Measurements from ENCODE around the gene HPGDS. TPM values are rescaled to one million over a fixed set of nuclear protein-coding genes. Genes with fewer than 3 reads are reported as not detected.

HPGDS gene
- total RNA-seq, 2 experiments from 2014 or later, result not detected

DNA sequence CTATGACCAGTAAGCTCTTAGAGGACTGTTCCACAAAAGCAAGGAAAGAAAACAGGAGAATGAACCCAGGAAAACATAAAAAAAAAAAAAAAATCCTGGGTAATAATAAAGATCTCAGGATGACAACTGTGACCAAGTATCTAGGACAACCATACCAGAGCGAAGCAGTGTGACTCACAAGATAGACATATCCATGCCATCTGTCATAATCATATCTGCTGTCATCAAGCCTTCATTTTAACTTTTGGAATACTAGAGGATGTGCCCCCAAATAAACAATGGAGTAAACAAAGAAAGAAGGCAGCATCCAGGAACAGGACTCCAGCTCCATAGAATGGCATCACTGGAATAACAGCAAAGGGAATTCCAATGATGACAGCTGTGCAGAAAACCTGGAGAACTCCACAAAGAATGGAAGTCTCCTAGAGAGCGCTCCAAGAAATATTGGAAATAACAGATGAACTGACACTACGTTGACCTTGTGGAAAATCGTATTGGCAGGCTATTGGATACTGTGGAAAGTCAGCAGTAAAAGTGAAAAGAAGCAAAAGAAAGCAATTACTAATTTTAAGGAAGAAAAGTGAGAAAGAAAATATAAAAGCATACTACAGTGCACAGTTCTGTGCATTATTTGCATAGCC is 35.3 kb downstream of the HPGDS start:
- ATAC-seq (ENCODE audit: poor library complexity) (no peak), DNase-seq (no peak)
- H3K36me3 ChIP-seq (ENCODE audit: insufficient read depth, low read length), result no peaks in the 10 kb centered on the region
- H3K27ac ChIP-seq (ENCODE audit: low read depth in 1 of 2, low read length in 2 of 2), result no peak overlapping the region
- TF ChIP-seq, protein P1, sequence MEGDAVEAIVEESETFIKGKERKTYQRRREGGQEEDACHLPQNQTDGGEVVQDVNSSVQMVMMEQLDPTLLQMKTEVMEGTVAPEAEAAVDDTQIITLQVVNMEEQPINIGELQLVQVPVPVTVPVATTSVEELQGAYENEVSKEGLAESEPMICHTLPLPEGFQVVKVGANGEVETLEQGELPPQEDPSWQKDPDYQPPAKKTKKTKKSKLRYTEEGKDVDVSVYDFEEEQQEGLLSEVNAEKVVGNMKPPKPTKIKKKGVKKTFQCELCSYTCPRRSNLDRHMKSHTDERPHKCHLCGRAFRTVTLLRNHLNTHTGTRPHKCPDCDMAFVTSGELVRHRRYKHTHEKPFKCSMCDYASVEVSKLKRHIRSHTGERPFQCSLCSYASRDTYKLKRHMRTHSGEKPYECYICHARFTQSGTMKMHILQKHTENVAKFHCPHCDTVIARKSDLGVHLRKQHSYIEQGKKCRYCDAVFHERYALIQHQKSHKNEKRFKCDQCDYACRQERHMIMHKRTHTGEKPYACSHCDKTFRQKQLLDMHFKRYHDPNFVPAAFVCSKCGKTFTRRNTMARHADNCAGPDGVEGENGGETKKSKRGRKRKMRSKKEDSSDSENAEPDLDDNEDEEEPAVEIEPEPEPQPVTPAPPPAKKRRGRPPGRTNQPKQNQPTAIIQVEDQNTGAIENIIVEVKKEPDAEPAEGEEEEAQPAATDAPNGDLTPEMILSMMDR (IDR thresholded peaks at IDR 0.05), result no peak
- no peaks in the 10 kb centered on the region for H3K27me3 ChIP-seq (ENCODE audit: control insufficient read depth in 1 of 2, insufficient read depth in 2 of 2, low read length in 2 of 2)
- Mint-ChIP-seq H3K27ac (no peak overlapping the region), H3K27me3 (no peaks in the 10 kb centered on the region), H3K4me1 (ENCODE audit: low read depth) (no peaks in the 10 kb centered on the region), H3K36me3 (ENCODE audit: low read depth) (no peaks in the 10 kb centered on the region), H3K9me3 (no peaks in the 10 kb centered on the region), H3K4me3 (no peak overlapping the region)
- POLR2A ChIA-PET, result no interaction called here
- no peaks in the 10 kb centered on the region for H3K4me1 ChIP-seq (ENCODE audit: insufficient read depth, low read length)
- CTCF ChIA-PET, result no interaction called here
- no peak overlapping the region for H3K4me3 ChIP-seq (ENCODE audit: low read length)
- intact Hi-C loops (cut with DNase I, micrococcal nuclease), result loop anchor here in 1 of 2 experiments (5.0 kb wide), 1 partner anchor 290 kb away; no protein-coding TSS in a partner anchor
- no peaks in the 10 kb centered on the region for H3K9me3 ChIP-seq (ENCODE audit: control insufficient read depth in 1 of 2, insufficient read depth in 1 of 2, low read length in 2 of 2)

- Mint-ChIP-seq H3K9me3 (no peaks in the 10 kb centered on the region), H3K36me3 (ENCODE audit: low read depth) (no peaks in the 10 kb centered on the region), H3K4me1 (ENCODE audit: low read depth) (no peaks in the 10 kb centered on the region), H3K4me3 (no peak overlapping the region), H3K27me3 (no peaks in the 10 kb centered on the region), H3K27ac (no peak overlapping the region)
- CTCF ChIA-PET, result no interaction called here
- Histone ChIP-seq H3K9me3 (ENCODE audit: control insufficient read depth in 1 of 2, insufficient read depth in 1 of 2, low read length in 2 of 2) (no peaks in the 10 kb centered on the region), H3K36me3 (ENCODE audit: insufficient read depth, low read length) (no peaks in the 10 kb centered on the region), H3K4me1 (ENCODE audit: insufficient read depth, low read length) (no peaks in the 10 kb centered on the region), H3K27me3 (ENCODE audit: control insufficient read depth in 1 of 2, insufficient read depth in 2 of 2, low read length in 2 of 2) (no peaks in the 10 kb centered on the region), H3K4me3 (ENCODE audit: low read length) (no peak overlapping the region), H3K27ac (ENCODE audit: low read depth in 1 of 2, low read length in 2 of 2) (no peak overlapping the region)
- no peak for ATAC-seq (ENCODE audit: poor library complexity)
- TF ChIP-seq, protein P1 (IDR thresholded peaks at IDR 0.05), result no peak
- intact Hi-C loops (cut with DNase I, micrococcal nuclease), result loop anchor here in 1 of 2 experiments (5.0 kb wide), 1 partner anchor 291 kb away; no protein-coding TSS in a partner anchor
- DNase-seq, result no peak
- POLR2A ChIA-PET, result no interaction called here
Observed at GRCh38 chr4:94306713-94307112, 35.9 kb downstream of the HPGDS start.

DNA sequence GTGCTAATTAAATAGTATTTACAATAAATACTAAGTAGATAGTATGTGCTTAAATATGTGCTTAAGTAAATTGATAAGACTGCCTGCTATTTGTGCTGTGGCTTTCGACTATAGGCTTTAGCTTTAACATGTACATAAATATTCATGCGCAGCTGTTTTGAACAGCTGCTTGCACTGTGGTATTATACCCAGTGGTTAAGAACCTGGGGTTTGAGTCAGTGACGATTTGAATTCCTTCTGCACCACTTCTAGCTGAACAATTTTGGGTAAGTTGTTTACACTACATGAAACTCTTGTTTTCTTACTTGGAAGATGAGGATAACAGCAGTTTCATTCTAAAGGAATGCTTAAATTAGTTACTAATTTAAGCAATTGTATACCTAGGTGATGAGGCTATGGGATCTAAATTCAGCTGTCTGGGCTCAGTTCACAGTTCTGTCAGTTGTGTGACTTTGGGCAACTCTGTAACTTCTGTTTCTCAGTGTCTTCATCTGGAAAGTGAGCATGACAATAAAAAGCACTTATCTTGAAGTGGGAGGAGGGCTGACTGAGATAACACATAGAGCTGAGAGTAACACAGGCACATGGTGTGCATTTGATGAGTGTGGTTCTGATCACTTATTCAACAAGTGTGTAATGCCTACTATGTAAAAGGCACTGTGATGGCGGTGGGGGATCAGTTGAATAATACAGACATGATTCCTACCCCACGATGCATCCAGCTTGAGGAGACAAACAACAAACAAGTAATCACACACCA is 37.0 kb downstream of the HPGDS start:
- no peaks in the 10 kb centered on the region for H3K4me1 Mint-ChIP-seq (ENCODE audit: low read depth)
- no peaks in the 10 kb centered on the region for H3K27me3 Mint-ChIP-seq
- H3K27me3 ChIP-seq (ENCODE audit: control insufficient read depth in 1 of 2, insufficient read depth in 2 of 2, low read length in 2 of 2), result no peaks in the 10 kb centered on the region
- intact Hi-C loops (cut with DNase I, micrococcal nuclease), result loop anchor here (2.0 to 5.0 kb wide), 2 partner anchors 85 to 292 kb away; no protein-coding TSS in a partner anchor
- TF ChIP-seq, protein P1 (IDR thresholded peaks at IDR 0.05), result no peak
- no peaks in the 10 kb centered on the region for H3K4me1 ChIP-seq (ENCODE audit: insufficient read depth, low read length)
- ChIA-PET POLR2A (no interaction called here), CTCF (no interaction called here)
- H3K9me3 ChIP-seq (ENCODE audit: control insufficient read depth in 1 of 2, insufficient read depth in 1 of 2, low read length in 2 of 2), result no peaks in the 10 kb centered on the region
- H3K36me3 Mint-ChIP-seq (ENCODE audit: low read depth), result no peaks in the 10 kb centered on the region
- no peak overlapping the region for H3K4me3 Mint-ChIP-seq
- H3K36me3 ChIP-seq (ENCODE audit: insufficient read depth, low read length), result no peaks in the 10 kb centered on the region
- no peaks in the 10 kb centered on the region for H3K9me3 Mint-ChIP-seq
- H3K27ac Mint-ChIP-seq, result no peak overlapping the region
- no peak for DNase-seq
- ATAC-seq (ENCODE audit: poor library complexity), result no peak
- H3K4me3 ChIP-seq (ENCODE audit: low read length), result no peak overlapping the region
- H3K27ac ChIP-seq (ENCODE audit: low read depth in 1 of 2, low read length in 2 of 2), result no peak overlapping the region

Measured in CD4-positive, alpha-beta T cell (primary cell).